ENCODE data around the gene AIP.

Gene AIP

DNA sequence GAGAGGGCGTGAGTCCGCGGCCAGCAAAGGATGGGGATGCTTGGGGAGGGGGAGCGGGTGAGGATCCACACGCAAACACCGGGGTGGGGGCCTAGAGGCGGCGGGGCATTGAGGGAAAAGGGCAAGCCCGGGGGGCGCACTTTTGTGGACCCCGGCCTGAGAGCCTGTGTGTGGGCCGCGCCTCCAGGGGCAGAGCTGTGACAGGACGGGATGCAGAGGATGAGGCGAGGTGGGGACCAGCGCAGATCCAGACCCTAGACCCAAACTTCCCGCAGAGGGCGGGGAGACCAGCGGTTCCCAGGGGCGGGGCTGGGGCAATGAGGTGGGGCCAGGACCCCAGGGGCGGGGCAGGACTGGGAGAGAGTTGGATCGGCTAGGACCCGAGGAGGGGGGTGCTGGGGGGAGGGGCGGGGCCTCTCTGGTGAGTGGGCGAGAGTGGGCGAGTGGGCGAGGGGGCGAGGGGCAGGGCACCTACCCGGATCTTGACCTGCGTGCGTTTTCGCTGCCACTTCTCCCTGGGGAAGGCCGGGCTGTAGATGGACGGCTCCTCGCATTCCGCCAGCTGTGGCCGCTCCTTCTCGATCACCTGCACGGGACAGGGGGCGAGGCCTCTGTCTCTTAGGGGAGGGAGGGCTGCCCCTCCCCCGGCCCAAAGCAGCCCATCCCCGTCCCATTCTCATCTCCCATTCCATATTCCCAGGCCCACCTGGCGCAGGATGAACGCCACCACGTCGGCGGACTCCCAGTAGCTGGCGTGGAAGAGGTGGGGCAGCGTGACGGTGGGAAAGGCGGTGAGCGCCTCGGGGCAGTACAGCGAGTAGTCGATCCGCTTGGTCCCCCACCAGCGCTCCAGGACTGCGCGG is 11.8 kb downstream of the AIP start:
- DNase-seq = no peak

DNA sequence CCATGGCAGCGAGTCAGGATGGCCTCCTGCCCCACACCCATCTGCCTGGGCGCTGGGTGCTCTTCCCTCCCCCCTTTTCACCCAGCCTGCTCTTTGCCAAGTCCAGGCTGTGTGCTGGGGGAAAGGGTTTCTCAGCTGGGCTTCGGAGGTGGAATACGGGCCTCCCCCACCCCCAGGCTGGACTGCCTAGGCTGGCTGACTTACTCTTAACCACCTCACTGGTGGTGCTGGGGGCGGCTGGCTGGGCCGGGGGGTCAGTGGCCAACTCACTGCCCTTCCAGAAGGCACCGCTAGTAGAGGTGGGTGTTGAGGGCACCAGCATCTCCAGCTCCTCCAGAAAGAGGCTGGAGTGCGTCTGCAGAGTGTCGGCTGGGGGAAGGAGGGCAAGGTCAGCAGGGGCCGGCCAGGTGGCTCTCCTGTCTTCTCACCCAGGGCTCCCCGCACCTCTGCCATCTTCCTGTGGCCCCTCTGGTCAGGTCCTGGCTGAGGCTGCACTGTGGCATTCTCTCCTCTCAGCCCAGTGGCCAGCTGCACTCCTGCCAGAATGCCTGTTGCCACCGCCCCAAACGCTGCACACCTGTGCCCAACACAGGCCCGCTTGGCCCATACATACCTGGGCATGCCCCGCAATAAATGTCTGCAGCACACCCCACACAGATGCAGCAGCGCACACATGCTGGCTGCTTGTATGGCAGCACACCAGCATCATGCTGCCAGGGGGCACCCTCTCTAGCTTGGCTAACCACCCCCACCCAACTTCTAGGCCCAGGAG is 12.6 kb downstream of the AIP start:
- DNase-seq = no peak

DNA sequence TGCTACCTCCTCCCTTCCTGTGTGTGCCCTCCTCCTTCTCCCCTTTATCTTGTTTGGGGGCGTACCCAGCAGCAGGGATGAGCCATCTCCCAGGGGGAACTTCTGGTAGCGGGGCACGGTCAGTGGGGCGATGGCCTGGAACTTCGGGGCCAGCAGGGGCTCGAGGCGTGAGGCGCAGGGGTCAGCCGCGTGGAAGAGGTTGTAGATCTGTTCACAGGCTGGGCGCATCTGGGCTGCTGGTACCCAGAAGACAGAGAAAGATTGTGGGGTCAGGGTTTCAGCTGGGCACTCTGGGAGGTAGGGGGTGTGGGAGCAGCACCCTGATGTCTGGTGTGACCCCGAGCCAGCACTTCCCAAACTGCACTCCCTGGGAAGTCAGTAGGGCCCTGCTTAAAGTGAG is 13.3 kb downstream of the AIP start:
- no peak for DNase-seq

DNA sequence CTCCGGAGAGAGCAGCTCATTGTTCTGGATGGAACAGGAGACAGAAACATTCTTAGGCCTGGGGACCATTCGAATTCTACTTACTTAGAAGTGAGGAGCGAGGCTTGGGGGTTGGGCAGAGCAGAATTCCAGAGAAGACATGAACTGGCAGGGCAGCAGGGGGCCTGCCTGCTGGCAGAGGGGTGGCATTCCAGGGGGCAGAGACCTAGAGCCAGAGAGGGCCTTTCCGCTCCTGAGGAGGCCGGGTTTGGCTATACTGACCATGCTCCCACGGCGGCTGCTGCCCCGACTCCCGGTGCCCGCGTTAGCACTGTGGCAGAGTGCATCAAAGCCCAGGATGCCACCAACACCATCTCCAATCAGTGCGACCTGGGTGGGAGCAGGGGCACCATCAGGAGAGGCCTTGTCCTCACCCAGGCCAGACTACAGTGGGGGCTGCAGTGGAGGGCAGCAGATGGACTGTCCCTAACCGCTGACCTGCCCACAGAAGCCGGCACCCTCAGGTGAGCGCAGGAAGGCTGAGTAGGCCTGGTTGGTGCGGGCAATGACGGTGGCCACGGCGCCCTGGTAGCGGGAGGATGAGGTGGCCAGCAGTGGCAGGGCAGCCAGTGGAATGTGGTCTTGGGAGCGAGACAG is 14.9 kb downstream of the AIP start:
- DNase-seq = no peak

DNA sequence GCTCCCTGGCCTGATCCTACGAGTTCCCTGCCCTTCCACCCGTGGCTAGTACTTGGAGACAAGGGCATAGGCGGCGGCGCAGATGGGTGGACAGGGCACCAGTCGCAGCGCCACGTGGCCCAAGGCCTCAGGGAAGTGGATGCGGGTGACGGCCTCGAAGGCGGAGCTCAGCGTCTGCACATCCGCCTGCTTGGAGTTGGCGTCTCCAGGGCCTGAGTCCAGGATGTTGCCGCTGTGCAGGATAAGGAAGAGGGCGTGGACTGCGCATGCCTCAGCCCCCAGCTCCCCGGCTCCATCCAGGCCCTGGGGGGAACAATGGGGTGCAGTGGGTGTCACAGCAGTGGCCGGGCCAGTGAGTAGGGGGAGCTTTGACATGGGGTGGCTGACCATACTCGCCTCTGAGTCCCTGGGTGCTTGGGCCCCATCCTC is 15.7 kb downstream of the AIP start:
- DNase-seq = no peak

DNA sequence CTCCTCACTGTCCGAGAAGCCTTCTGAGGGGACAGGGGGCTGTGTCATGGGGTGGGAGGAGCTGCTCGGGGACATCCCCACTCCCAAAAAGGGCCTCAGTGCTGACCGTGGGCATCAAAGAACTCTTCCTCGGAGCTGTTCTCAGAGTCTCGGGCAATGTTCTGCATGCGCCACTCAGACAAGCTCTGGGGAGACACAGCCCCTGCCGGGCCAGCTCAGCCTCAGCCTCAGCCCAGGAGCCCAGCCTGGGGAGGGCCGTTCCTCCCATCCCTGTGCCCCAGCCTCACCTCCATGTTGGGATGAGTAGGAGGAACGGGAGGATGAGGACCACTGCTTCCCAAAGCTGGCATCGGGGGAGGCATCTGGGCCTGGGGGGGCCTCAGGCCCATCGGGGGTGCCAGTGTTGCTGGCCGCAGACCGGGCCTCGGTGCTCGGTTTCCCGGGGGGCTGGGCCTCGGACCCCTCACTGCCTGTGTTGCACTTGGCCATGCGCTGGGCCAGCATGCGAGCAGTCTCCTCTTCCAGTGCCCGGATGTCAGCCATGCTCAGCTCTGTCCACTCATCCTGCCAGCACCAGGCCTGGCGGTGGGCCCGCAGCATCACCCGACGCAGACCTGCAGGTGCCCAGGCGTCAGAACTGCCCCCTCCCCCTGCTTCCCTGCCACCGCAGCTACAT is 17.1 kb downstream of the AIP start:
- no peak for DNase-seq

DNA sequence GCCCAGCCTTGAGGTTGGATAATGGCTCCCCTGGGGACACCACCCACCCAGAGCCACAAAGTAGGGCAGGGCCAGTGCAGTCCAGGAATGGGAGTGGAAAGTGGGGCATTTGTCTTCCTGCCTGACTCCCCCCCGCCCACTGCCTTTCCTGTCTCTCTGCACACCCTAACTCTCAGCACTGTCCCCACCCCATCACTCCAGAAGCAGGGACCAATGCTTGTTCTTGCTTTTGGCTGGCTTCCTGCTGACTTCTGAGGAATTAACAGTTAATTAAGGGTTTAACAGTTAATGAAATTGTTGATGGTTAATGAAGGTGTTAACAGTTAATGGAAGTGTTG is 17.6 kb downstream of the AIP start:
- no peak for DNase-seq

DNA sequence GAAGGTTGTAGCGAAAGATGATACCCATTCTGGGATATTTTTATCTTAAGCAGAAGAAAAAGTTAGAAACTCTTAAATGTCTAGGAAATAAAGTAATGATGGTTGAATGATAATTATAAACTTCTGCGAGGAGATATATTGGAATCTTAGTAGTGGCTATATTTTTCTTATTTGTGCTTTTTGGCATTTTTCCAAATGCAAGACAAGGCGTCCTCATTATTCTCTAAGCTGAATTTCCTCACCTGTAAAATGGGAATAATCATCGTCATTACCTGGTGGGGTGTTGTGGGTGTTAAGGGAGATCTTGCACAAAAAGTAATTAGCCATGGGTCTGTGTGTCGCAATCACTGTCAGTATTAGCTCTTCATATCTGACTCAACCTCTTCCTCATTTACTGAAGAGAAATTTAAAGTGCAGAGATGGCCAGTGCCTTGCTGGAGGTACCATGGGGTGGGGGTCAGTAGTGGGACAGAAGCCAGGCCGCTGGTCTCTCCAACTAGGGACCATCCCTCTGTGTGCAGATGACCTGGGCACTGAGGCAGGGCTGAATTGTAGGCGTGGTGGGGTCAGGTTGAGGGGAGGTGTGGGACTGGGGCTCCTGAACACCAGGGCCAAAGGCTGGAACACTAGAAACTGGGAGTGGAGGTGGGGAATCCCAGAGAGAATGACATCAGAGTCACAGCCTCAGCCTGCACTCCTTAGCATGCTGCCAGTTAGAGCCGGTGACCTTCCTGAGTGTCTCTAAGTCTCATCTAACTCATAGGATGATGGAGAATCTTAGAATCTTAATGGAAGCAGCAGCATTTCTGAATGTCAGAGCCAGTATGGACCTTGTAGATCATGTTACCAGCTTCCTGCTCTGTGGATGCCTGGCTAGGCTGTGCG is 18.2 kb downstream of the AIP start:
- DNase-seq = no peak

DNA sequence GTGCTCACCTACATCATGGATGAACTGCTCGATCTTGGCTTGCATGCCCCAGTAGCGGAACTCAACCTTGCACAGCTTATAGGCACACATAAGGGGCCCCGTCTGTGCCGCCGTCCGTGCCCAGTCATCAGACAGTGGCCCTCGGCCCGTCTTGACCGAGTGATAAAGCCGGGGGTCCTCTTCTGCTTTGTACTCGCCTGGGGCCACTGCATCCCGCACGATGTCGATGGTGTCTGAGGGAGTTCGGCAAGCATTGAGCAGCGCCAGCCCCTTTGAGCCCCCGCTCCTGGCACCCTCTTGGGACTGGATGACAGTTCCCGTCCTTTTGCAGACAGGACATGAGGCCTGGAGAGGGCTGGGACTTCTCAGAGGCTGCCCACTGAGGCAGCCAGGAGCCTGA is 19.0 kb downstream of the AIP start:
- DNase-seq = no peak

DNA sequence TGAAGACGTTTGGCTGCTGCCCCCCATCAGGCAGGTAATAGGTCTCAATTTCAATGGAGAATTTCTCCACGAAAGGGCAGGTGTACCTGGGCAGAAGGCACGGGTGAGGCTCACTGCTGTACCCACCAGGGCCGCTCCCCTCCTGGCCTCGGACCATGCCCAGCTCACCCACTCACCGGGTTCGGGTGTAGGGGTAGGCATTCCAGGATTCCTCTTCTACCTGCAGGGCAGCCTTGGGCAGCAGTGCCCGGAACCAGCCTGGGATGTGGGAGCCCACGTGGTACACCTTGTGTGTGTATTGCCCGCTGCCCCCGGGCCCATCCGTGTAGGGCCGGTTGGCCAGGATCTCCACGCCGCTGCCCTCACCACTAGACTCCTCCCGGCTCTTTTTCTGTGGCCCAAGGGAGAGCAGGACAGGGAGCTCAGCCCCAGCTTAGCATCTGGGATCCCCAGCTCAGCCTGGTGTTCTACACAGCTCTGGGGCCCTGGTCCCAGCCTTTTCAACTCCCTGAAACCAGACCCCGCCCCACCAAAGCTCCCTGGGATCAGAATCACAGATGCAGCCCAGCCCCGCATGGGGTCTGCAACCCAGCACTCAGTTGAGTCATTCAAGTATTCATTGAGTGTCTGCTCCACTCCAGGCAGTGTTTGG is 19.6 kb downstream of the AIP start:
- no peak for DNase-seq

DNA sequence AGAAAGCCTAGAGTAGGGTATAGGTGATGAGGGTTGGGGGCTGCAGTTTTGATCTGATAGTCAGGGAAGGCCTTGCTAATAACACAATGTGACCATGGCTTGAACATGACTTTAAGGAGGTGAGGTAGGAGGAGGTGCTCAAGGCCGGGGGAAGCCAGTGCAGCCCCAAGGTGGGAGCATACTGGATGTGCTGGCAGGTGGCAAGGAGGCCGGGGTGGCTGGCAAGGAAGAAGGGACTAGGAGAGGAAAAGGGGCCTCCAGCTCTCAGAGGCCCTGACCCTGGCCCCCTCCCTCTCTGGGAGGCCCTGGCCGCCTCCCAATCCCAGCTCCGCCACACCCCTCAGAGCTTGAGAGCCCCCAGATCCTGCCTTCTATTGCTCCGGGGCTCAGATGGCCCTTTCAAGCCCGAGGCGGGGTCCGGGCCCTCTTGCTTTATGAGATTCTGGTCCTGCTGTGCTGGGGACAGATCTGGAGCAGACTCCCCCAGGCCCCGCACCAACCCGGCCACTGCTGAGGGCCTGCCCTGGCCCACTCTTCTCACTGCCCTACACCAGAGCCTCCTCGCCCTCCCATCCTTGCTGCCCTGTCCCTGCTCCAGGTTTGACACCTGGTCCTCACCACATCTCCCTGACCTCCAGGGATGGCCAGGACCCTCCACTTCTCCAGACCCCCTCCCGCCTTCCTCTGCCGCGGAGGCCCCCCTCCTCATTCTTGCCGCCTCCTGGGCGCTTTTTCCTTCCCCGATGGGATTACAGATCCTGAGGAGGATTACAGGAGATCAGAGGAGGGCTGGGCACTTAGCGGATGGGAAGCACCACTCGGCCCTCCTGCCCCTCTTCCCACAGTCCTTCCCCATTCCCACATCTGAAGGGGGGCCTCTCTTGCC is 20.5 kb downstream of the AIP start:
- DNase-seq = no peak

DNA sequence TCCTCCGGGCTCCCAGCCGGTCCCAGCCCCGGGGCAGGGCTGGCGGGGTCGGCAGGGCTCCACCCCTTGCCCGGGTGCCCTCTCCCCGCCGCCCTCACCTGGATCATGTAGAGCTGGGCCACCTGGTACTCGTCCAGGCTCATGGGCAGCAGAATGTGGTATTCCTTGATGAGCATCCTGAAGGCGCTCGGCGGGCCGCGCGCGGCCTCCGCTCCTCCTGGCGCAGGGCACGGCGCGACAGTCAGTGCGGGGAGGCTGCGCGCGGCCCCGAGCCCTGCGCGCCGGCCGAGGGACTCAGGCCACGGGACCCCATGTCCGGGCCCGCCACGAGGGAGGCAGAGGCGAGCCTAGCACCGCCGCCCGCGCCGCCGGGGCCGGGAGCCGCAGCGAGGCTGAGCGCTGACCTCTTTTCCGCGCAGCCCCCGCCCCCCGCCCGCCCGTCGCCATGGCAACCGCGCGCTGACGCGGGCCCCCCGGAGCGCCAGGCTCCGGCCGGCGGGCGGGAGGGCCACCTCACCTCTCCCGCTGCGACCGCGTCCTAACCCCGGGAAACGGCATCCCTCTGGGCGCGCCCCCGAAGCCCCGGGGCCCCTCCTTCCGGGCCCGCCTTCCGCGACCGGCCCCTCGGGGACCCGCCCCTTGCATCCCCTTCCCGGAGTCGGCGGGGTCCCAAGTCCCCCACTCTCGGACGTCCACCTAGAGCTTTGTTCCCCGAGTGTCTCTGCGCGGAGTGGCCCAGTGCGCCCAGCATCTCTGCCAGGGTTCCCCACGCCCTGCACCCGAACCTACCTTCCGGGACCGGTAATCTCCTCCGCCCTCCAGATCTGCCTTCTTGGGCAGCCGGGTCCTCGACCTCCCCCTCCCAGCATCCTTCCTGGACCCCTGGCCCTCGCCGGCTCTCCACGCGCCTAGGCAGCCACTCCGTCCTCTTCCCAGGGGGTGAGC is 21.5 kb downstream of the AIP start:
- peak; percentile 55 for DNase-seq

DNA sequence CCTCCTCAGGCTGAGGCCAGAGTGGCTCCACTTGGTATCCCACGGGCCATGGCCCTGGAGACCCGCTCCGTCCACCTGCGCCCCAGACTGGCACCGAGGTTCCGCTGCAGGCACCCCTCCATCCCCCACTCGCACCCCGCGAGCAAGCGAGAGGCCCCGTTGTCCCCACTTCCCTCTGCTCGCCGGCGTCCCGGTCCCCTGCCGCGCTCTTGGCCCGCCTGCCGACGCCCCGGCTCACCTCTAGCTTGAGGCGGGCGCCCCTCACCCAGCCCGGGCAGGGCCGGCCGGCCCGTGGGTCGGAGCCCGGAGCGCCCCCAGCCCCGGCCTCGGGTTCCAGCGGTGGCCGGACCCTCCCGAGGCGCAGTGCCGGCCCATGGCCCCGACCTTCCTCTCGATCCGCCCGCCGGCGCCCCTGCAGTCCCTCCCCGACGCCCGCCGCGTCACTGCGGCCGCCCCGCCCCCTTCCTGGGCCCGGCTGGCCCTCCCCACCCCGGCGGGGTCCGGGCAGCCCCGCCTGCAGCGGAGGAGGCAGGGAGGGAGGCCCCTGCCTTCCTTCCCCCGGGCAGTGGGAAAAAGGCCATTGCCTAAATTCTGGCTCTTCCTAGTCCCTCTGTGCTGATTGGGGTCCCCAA is 22.2 kb downstream of the AIP start, which contains the start of gene PITPNM1:
TSS of gene PITPNM1 (minus strand) at position 414 of the 632 bp plus-strand sequence. CDS start 1,183 bp downstream, outside the sequence.
- DNase-seq = peak; percentile 80

DNA sequence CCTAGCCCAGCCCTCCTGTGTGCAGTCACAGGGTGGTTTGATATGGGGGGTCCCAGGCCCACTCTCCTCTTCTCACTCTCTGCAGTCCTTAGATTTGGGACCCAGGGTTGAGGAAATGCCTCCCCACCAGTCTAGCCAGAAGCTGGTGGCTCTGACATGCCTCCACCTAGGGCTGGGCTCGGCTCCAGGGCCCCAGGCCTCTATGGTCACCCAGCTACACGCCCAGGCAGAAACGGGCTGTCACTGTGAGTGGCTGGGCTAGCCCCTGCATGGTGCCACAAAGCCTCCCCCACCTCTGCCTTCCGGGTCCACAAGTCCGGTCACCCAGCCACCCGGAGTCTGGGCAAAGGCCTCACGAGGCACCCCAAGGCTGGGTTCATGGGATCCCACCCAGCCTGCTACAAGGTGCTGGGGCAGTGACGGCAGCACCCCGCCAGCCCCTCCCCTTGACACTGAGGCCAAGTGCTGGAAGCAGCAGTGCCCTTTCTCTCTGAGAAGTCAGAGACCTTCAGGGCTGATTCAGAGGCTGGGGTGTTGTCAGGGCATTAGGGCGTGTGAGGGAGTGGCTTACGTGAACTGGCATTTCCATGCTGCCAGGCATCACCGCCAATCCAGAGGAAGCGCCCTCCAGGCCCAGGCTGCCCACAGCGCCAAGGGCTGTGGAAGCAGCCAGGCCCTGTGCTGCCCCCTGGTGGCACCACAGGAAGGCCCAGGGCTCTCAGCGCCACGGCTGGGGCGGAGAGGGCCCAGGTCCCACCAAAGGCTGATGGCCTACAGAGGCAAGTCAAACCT is 23.0 kb downstream of the AIP start:
- peak; percentile 91 for DNase-seq

DNA sequence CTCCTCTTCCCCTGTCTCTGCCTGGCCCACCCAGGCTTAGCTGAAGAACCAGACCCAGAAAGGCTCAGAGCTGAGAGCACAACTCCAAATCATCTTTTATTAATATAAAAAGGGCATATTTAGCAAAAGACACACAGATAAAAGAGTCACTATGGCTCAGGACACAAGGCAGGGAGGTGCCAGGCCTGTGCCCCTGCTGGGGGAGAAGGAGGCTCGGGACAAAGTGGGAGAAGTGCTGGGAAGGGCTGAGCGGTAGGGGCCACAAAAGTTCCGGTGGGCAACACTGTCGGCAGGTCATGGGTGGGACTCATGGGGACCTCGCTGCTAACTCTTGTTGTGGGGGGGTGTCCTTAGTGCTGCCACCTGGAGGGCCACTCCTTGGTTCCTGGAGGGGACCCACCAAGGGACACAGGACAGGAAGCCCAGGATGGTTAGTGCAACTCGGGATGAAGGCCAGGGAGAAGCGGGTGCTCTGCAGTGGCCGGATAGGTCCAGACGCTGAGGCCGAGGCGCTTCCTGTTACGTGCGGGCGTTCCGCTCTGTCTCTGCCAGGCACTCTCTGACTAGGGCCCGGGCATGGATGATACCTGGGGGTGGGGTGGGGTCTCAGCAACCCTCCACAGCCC is 23.7 kb downstream of the AIP start:
- no peak for DNase-seq

DNA sequence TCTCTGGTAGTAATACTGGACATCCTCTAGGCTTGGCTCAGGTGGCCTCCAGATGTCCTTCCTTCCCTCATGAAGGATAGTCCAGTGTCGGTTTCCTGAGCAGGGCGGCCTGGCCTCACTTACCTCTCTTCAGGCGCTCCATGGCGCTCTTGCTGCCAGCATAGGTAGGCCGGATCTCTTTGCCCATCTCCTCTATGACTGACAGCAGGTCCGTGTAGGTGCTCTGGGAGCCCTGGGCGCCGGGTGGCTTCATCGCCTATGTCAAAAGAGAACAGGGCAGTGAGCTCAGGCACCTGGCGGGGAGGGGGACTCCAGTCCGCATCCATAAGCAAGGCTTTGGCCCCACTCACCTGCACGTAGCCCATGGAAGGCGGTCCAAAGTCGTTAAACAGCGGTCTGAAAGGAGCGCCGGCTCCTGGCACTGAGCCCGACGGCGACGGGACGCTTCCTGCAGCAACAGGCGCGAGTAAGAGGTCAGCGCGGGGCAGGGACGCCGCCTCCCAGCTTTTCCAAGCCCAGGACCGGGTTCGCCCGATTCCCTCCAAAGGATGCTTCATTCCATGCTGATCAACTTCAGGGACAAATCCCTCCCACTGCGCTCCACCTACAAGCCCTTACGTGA is 24.5 kb downstream of the AIP start:
- no peak for DNase-seq

Measured in activated CD4-positive, CD25-positive, alpha-beta regulatory T cell treated with anti-CD3 and anti-CD28 coated beads, Interleukin-2, amount 50 U/mL, for 72 hours (primary cell).